GM13977 (cell line): ENCODE measurements around the gene CHST8.

Experiments
- DNase-seq: peaks from one replicate; pipeline ENCODE4 v3.0.0; 2012; ENCODE audit warnings: low spot score
- in situ Hi-C: fragments of 300-500 bp; cut with MboI; formaldehyde crosslinking; loops from one replicate; pipeline ENCODE4 v1.12.0; 2022; ENCODE audit warnings: low sequenced_read_pairs, low pct_unique_long_range_greater_than_20kb, mixed read lengths, inconsistent platforms; ENCODE audit not compliant: unreplicated experiment
- TF ChIP-seq, protein P1 (sequence below): IDR thresholded peaks from 2 replicates; pipeline ENCODE4 v1.5.1; 2012; ENCODE audit warnings: mild to moderate bottlenecking, control low read depth; ENCODE audit not compliant: insufficient read depth; ENCODE audit errors: extremely low read depth, missing control alignments

The CHST8 gene

DNA sequence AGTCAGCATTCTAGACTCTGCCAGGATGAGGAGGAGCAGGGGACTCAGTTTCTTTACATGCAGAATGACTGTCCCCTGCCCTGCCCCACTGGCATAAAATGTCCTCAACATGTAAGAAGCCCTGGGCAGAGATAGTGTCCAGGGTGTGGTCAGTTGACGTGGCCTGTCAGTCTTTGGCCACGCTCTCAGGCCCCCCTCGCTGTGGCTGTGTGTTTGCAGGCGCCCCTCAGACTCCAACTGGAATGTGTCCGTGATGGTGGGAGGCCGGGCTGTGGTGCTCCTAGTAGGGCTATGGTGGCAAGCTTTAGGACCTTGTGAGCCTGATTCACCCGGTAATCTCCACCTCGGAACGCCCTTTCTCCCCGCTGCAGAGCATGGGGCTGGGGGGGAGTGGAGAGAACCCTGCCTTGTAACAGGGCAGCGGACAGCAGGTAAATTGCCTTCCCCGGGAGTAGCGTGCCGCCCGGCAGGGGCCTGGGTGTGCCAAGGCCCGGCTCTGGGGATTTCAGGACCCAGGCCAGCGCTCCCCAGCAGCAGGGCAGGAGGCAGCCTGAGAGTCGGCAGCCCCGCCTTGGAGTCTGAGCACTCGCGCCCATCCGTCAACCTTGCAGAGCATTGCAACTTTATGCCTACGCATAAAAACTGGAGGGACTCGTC lies 62.3 kb downstream of the CHST8 start:
- no peak for DNase-seq
- in situ Hi-C loops = no loop called here
- TF ChIP-seq, protein P1, sequence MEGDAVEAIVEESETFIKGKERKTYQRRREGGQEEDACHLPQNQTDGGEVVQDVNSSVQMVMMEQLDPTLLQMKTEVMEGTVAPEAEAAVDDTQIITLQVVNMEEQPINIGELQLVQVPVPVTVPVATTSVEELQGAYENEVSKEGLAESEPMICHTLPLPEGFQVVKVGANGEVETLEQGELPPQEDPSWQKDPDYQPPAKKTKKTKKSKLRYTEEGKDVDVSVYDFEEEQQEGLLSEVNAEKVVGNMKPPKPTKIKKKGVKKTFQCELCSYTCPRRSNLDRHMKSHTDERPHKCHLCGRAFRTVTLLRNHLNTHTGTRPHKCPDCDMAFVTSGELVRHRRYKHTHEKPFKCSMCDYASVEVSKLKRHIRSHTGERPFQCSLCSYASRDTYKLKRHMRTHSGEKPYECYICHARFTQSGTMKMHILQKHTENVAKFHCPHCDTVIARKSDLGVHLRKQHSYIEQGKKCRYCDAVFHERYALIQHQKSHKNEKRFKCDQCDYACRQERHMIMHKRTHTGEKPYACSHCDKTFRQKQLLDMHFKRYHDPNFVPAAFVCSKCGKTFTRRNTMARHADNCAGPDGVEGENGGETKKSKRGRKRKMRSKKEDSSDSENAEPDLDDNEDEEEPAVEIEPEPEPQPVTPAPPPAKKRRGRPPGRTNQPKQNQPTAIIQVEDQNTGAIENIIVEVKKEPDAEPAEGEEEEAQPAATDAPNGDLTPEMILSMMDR = no peak

DNA sequence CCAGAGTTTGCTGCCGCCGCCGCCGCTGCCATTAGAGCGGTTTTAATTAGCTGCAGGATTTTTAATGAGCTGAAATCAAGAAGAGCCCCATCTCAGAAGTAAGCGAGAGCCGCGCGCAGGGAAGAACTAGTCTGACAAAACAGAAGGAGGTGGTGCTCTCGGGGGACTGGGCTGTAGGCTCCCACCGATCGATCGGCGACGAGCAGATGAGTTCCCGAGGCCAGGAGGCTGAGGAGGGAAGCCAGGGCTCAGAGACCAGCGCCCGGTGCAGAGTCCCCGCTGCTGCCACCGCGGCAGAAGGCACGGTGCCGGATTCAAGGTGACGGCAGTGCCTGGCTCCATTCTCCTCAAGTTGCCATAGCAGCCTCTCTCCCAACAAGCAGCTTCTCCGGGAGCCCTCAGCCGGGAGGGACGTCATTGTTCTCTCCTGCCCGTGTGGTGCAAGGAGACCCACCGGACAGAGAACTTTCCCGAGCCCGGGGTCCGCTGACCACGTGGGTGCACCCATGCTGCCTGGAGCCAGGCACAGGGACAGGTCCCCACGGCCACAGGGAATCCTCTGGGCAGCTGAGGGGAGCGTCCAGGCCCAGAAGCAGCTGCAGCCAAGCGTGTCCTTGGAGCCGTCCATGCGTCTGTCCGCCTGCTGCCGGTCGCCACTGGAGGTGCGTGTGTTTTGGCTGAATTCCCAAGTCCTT lies 62.9 kb downstream of the CHST8 start:
- no peak for DNase-seq
- in situ Hi-C loops = no loop called here
- TF ChIP-seq, protein P1 = no peak

DNA sequence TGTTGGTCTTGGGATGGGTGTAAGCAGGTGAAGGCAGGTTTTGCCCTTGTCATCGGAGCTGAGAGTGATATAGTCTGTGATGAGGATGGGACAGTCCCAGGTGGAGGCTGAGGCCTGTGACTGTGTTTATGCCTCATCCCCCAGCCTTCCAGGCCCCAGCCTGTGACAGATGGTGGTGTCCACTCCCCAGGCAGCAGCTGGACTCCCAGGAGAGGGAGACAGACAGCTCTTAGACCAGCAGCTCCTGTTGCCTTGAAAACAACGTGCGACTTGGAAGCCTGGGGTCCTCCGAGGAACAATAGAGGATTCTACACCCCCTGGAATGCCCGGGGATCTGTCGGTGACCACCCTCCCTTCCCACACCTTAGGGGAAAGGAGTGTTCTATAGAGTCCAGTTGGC lies 63.8 kb downstream of the CHST8 start:
- DNase-seq = no peak
- in situ Hi-C loops = no loop called here
- TF ChIP-seq, protein P1 = no peak

DNA sequence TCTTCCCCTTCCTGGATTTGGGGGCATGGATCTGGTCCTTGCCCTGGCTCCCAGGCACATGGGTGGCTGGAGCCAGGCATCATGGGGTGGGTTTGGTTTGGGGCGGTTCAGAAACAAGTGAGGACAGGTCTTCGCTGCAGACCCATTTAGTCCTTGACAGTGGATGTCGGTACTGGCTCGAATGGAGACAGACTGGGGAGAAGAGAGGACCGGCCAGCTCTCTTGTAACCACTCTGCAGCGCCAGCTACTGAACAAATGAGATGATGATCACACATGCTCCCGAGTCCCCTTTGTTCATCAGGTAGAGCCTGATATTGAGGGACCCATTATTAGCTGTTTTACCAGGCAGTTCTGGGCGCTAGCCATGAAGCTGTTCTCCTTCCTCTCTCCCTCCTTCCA lies 64.5 kb downstream of the CHST8 start:
- TF ChIP-seq, protein P1 = no peak
- DNase-seq = no peak
- in situ Hi-C loops = no loop called here

DNA sequence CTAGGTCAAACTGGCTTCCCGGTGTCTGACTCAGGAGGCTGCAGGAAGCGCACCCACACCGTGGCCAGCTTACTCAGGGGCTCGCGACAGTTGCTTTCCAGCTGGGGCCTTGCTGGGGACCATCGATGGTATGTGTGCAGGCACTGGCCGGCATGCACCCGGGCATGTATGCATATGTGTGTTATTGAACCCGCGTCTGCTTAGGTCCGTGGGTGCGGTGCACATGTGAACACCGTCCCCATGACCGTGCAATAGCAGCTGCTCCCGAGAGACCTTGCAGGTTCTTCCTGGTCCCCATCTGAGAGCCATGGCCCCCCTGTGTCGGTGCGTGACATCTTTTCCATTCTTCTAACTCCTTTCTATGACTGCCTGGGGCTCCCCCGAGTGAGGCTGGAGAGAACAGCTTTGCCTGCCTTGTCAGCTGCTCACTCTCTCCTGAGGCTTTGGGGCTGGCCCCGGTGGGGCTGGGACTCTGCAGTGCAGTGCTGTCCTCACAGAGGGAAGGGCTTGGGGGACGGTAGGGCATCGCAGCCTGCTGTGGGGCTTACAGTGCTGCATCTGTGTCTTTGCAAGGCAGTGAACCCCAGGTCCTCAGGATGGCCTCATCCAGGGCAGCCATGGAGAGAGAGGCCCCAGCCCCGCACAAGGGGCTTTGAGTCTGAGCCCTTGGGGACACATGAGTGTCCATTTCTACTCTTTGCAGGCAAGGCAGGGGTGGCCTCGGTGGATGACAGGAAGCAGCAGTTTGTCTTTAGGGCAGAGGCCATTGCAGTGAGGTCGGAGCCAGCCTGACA lies 65.1 kb downstream of the CHST8 start:
- DNase-seq = no peak
- TF ChIP-seq, protein P1 = no peak
- in situ Hi-C loops = no loop called here

DNA sequence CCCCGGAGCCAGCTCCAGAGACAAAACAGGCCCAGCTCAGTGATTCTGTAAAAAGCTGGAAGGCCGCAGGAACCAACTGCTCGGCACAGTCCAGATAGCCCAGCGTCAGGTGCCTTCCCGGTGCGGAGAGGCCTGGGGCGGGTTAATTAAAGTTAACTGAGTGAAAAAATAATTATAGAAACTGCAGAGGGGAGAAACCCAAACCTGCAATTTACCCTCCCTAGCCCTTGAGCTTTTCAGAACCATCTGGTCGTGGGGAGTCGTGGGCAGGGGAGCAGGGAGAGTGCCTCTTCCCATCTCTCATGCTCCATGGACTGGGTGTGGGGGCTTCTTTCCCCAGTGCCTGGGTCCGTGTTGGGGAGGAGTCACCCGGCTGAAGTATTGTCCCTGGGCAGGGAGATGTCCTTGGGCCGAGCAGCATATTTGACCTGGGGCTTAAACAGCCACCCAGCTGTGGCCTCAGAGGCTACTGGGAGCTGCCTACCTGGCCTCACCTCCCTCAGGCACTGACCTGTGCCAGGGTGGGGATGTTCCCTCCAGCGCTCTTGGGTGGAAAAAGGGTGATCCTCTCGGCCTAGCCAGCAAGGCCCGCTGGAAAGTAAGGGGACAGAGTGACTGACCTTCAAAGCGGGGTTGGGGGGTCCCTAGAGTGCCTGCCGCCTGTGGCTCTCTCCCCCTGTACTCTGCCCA lies 65.9 kb downstream of the CHST8 start:
- DNase-seq = no peak
- TF ChIP-seq, protein P1 = no peak
- in situ Hi-C loops = no loop called here
